ENCODE measurements around the gene RUFY1.
"Not testable (repeated sequence)": the region's sequence is repeated elsewhere in the genome, so short reads cannot be mapped to it uniquely, and the experiment has no call there.

RUFY1 gene

GRCh38 chr5:179509845-179510244, 40.5 kb upstream of the RUFY1 start:
- Histone ChIP-seq H3K36me3 (ENCODE audit: insufficient read depth, low read length) (no peaks in the 10 kb centered on the region), H3K79me2 (ENCODE audit: insufficient read depth, low read length) (no peaks in the 10 kb centered on the region), H4K20me1 (ENCODE audit: insufficient read depth, low read length) (no peaks in the 10 kb centered on the region), H3K4me1 (ENCODE audit: insufficient read depth, low read length) (no peaks in the 10 kb centered on the region), H3K9ac (ENCODE audit: low read depth, low read length) (no peak overlapping the region), H3K27me3 (ENCODE audit: insufficient read depth, low read length, poor library complexity) (no peaks in the 10 kb centered on the region), H3K4me2 (ENCODE audit: insufficient read depth, low read length) (no peak overlapping the region), H3K4me3 (ENCODE audit: low read depth in 1 of 2, low read length in 2 of 2) (no peak overlapping the region), H2AFZ (ENCODE audit: low read depth, low read length) (no peak overlapping the region), H3K9me3 (ENCODE audit: insufficient read depth, low read length, severe bottlenecking) (no peaks in the 10 kb centered on the region), H3K27ac (ENCODE audit: low read length) (no peak overlapping the region)
- TF ChIP-seq EZH2 (IDR thresholded peaks at IDR 0.05; ENCODE audit: borderline replicate concordance, low read depth, low read length, severe bottlenecking) (no peak), CTCF (IDR thresholded peaks at IDR 0.05; ENCODE audit: borderline replicate concordance, extremely low read depth, low read length, poor library complexity, severe bottlenecking) (no peak)
- DNase-seq = no peak
- ATAC-seq (ENCODE audit: insufficient read depth, low read depth) = no peak

GRCh38 chr5:179512452-179513000, 37.8 kb upstream of the RUFY1 start:
- Histone ChIP-seq H3K4me3 (ENCODE audit: low read depth in 1 of 2, low read length in 2 of 2) (no peak overlapping the region), H3K9me3 (ENCODE audit: insufficient read depth, low read length, severe bottlenecking) (no peaks in the 10 kb centered on the region), H3K4me1 (ENCODE audit: insufficient read depth, low read length) (no peaks in the 10 kb centered on the region), H3K9ac (ENCODE audit: low read depth, low read length) (no peak overlapping the region), H3K4me2 (ENCODE audit: insufficient read depth, low read length) (no peak overlapping the region), H2AFZ (ENCODE audit: low read depth, low read length) (no peak overlapping the region), H3K79me2 (ENCODE audit: insufficient read depth, low read length) (no peaks in the 10 kb centered on the region), H3K27ac (ENCODE audit: low read length) (no peak overlapping the region), H3K27me3 (ENCODE audit: insufficient read depth, low read length, poor library complexity) (no peaks in the 10 kb centered on the region), H3K36me3 (ENCODE audit: insufficient read depth, low read length) (no peaks in the 10 kb centered on the region), H4K20me1 (ENCODE audit: insufficient read depth, low read length) (no peaks in the 10 kb centered on the region)
- TF ChIP-seq CTCF (IDR thresholded peaks at IDR 0.05; ENCODE audit: borderline replicate concordance, extremely low read depth, low read length, poor library complexity, severe bottlenecking) (no peak), EZH2 (IDR thresholded peaks at IDR 0.05; ENCODE audit: borderline replicate concordance, low read depth, low read length, severe bottlenecking) (no peak)
- no peak for ATAC-seq (ENCODE audit: insufficient read depth, low read depth)
- DNase-seq = no peak

GRCh38 chr5:179515501-179515900, 34.9 kb upstream of the RUFY1 start:
- H3K9ac ChIP-seq (ENCODE audit: low read depth, low read length); H2AFZ ChIP-seq (ENCODE audit: low read depth, low read length); ATAC-seq (ENCODE audit: insufficient read depth, low read depth); H3K4me1 ChIP-seq (ENCODE audit: insufficient read depth, low read length); H3K79me2 ChIP-seq (ENCODE audit: insufficient read depth, low read length); H3K9me3 ChIP-seq (ENCODE audit: insufficient read depth, low read length, severe bottlenecking); H3K27ac ChIP-seq (ENCODE audit: low read length); H3K27me3 ChIP-seq (ENCODE audit: insufficient read depth, low read length, poor library complexity); H4K20me1 ChIP-seq (ENCODE audit: insufficient read depth, low read length); DNase-seq; H3K4me3 ChIP-seq (ENCODE audit: low read depth in 1 of 2, low read length in 2 of 2); H3K36me3 ChIP-seq (ENCODE audit: insufficient read depth, low read length); H3K4me2 ChIP-seq (ENCODE audit: insufficient read depth, low read length): not testable (repeated sequence)

GRCh38 chr5:179516221-179516620, 34.1 kb upstream of the RUFY1 start:
- Histone ChIP-seq H3K27ac (ENCODE audit: low read length) (no peak overlapping the region), H4K20me1 (ENCODE audit: insufficient read depth, low read length) (no peaks in the 10 kb centered on the region), H3K4me1 (ENCODE audit: insufficient read depth, low read length) (no peaks in the 10 kb centered on the region), H3K9ac (ENCODE audit: low read depth, low read length) (no peak overlapping the region), H2AFZ (ENCODE audit: low read depth, low read length) (no peak overlapping the region), H3K36me3 (ENCODE audit: insufficient read depth, low read length) (no peaks in the 10 kb centered on the region), H3K4me3 (ENCODE audit: low read depth in 1 of 2, low read length in 2 of 2) (no peak overlapping the region), H3K79me2 (ENCODE audit: insufficient read depth, low read length) (no peaks in the 10 kb centered on the region), H3K9me3 (ENCODE audit: insufficient read depth, low read length, severe bottlenecking) (no peaks in the 10 kb centered on the region), H3K4me2 (ENCODE audit: insufficient read depth, low read length) (no peak overlapping the region), H3K27me3 (ENCODE audit: insufficient read depth, low read length, poor library complexity) (no peaks in the 10 kb centered on the region)
- TF ChIP-seq EZH2 (IDR thresholded peaks at IDR 0.05; ENCODE audit: borderline replicate concordance, low read depth, low read length, severe bottlenecking) (no peak), CTCF (IDR thresholded peaks at IDR 0.05; ENCODE audit: borderline replicate concordance, extremely low read depth, low read length, poor library complexity, severe bottlenecking) (no peak)
- no peak for DNase-seq
- ATAC-seq (ENCODE audit: insufficient read depth, low read depth) = no peak

- H3K9ac ChIP-seq (ENCODE audit: low read depth, low read length); DNase-seq; ATAC-seq (ENCODE audit: insufficient read depth, low read depth): not testable (repeated sequence)
Measured at GRCh38 chr5:179517746-179518145, 32.6 kb upstream of the RUFY1 start.

GRCh38 chr5:179518369-179518768, 32.0 kb upstream of the RUFY1 start:
- H3K27ac ChIP-seq (ENCODE audit: low read length); H3K4me1 ChIP-seq (ENCODE audit: insufficient read depth, low read length); H3K27me3 ChIP-seq (ENCODE audit: insufficient read depth, low read length, poor library complexity); H3K4me3 ChIP-seq (ENCODE audit: low read depth in 1 of 2, low read length in 2 of 2); H3K9ac ChIP-seq (ENCODE audit: low read depth, low read length); DNase-seq; H3K9me3 ChIP-seq (ENCODE audit: insufficient read depth, low read length, severe bottlenecking); H4K20me1 ChIP-seq (ENCODE audit: insufficient read depth, low read length); H3K4me2 ChIP-seq (ENCODE audit: insufficient read depth, low read length); H3K36me3 ChIP-seq (ENCODE audit: insufficient read depth, low read length); H3K79me2 ChIP-seq (ENCODE audit: insufficient read depth, low read length); ATAC-seq (ENCODE audit: insufficient read depth, low read depth); H2AFZ ChIP-seq (ENCODE audit: low read depth, low read length): not testable (repeated sequence)

More at GRCh38 chr5:179517746-179518145, 32.6 kb upstream of the RUFY1 start:
- H3K36me3 ChIP-seq (ENCODE audit: insufficient read depth, low read length); H3K4me1 ChIP-seq (ENCODE audit: insufficient read depth, low read length); H4K20me1 ChIP-seq (ENCODE audit: insufficient read depth, low read length); H3K9me3 ChIP-seq (ENCODE audit: insufficient read depth, low read length, severe bottlenecking); H3K27ac ChIP-seq (ENCODE audit: low read length); H3K79me2 ChIP-seq (ENCODE audit: insufficient read depth, low read length); H3K4me2 ChIP-seq (ENCODE audit: insufficient read depth, low read length); H3K27me3 ChIP-seq (ENCODE audit: insufficient read depth, low read length, poor library complexity); H2AFZ ChIP-seq (ENCODE audit: low read depth, low read length); H3K4me3 ChIP-seq (ENCODE audit: low read depth in 1 of 2, low read length in 2 of 2): not testable (repeated sequence)

Data from DND-41 (cell line).